ENCODE data around the gene GPRASP1. TPM values are rescaled to one million over a fixed set of nuclear protein-coding genes. Genes with fewer than 3 reads are reported as not detected.
"Not testable (repeated sequence)": the region's sequence is repeated elsewhere in the genome, so short reads cannot be mapped to it uniquely, and the experiment has no call there.

The GPRASP1 gene
- total RNA-seq, 1 donor = 2.9 TPM

DNA sequence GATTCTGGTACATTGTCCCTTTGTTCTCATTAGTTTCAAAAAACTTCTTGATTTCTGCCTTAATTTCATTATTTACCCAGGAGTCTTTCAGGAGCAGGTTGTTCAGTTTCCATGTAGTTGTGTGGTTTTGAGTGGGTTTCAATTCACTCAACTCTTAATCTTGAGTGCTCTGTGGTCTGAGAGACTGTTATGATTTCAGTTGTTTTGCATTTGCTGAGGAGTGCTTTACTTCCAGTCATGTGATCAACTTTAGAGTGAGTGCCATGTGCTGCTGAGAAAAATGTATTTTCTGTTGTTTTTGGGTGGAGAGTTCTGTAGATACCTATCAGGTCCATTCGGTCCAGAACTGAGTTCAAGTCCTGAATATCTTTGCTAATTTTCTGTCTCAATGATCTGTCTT, 15.8 kb downstream of the GPRASP1 start:
- DNase-seq (ENCODE audit: insufficient read length, low spot score, missing footprints); H3K4me3 ChIP-seq (ENCODE audit: insufficient read depth, low read length); H2AFZ ChIP-seq (ENCODE audit: low read length); H3K27me3 ChIP-seq (ENCODE audit: insufficient read depth, low read length); H3K79me2 ChIP-seq (ENCODE audit: insufficient read depth, low read length); H3K4me1 ChIP-seq (ENCODE audit: insufficient read depth, low read length); H3K27ac ChIP-seq (ENCODE audit: low read depth, low read length); H4K20me1 ChIP-seq (ENCODE audit: insufficient read depth, low read length); H3K9me3 ChIP-seq (ENCODE audit: low read depth, low read length); H3K4me2 ChIP-seq (ENCODE audit: insufficient read depth, low read length); H3K36me3 ChIP-seq (ENCODE audit: insufficient read depth, low read length): not testable (repeated sequence)

DNA sequence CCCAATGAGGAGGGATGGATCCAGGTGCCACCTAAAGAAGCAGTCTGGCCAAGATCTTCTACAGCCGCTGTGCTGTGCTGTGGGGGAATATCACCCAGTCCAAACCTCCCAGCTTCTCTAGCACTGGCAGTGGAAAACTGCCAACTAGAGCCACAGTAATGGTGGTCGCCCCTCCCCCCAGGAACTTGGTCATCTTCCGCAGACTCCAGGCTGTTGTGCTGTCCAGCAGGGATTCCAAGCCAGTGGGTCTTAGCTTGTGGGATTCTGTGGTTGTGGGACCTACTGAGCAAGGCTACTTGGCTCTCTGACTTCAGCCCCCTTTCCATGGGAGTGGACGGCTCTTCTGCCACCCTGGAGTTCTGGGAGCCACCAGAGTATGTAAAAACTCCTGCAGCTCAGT, 18.2 kb downstream of the GPRASP1 start:
- no peaks in the 10 kb centered on the region for H3K36me3 ChIP-seq (ENCODE audit: insufficient read depth, low read length)
- H2AFZ ChIP-seq (ENCODE audit: low read length) = no peak overlapping the region
- no peaks in the 10 kb centered on the region for H4K20me1 ChIP-seq (ENCODE audit: insufficient read depth, low read length)
- H3K9me3 ChIP-seq (ENCODE audit: low read depth, low read length) = no peaks in the 10 kb centered on the region
- no peak overlapping the region for H3K27ac ChIP-seq (ENCODE audit: low read depth, low read length)
- H3K79me2 ChIP-seq (ENCODE audit: insufficient read depth, low read length) = no peaks in the 10 kb centered on the region
- no peaks in the 10 kb centered on the region for H3K4me1 ChIP-seq (ENCODE audit: insufficient read depth, low read length)
- H3K27me3 ChIP-seq (ENCODE audit: insufficient read depth, low read length) = no peaks in the 10 kb centered on the region
- DNase-seq (ENCODE audit: insufficient read length, low spot score, missing footprints) = no peak
- no peak overlapping the region for H3K4me2 ChIP-seq (ENCODE audit: insufficient read depth, low read length)
- no peak overlapping the region for H3K4me3 ChIP-seq (ENCODE audit: insufficient read depth, low read length)
- TF ChIP-seq, protein P1, sequence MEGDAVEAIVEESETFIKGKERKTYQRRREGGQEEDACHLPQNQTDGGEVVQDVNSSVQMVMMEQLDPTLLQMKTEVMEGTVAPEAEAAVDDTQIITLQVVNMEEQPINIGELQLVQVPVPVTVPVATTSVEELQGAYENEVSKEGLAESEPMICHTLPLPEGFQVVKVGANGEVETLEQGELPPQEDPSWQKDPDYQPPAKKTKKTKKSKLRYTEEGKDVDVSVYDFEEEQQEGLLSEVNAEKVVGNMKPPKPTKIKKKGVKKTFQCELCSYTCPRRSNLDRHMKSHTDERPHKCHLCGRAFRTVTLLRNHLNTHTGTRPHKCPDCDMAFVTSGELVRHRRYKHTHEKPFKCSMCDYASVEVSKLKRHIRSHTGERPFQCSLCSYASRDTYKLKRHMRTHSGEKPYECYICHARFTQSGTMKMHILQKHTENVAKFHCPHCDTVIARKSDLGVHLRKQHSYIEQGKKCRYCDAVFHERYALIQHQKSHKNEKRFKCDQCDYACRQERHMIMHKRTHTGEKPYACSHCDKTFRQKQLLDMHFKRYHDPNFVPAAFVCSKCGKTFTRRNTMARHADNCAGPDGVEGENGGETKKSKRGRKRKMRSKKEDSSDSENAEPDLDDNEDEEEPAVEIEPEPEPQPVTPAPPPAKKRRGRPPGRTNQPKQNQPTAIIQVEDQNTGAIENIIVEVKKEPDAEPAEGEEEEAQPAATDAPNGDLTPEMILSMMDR (IDR thresholded peaks at IDR 0.05; ENCODE audit: extremely low read depth, low read depth, low read length) = no peak

DNA sequence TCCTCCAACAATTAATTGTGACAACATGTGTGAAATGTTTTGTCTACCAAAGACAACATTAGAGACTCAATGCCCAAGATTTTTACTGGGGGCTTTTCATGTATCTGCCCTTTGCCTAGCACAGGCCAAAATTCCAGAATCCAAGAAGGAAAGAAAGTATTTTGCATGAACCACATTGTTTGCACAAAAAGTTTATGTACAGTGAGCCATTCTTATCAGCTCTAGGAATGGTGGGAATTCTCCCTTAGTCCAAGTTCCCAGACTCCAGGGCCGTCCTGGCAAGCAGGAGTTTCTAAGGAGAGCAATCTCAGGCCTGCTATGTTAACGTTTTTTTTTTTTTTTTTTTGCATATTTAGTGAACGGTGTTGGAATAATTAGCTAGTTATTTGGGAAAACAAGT, 21.6 kb downstream of the GPRASP1 start:
- Histone ChIP-seq H3K36me3 (ENCODE audit: insufficient read depth, low read length) (no peaks in the 10 kb centered on the region), H4K20me1 (ENCODE audit: insufficient read depth, low read length) (no peaks in the 10 kb centered on the region), H2AFZ (ENCODE audit: low read length) (no peak overlapping the region), H3K4me2 (ENCODE audit: insufficient read depth, low read length) (no peak overlapping the region), H3K79me2 (ENCODE audit: insufficient read depth, low read length) (no peaks in the 10 kb centered on the region), H3K9me3 (ENCODE audit: low read depth, low read length) (no peaks in the 10 kb centered on the region), H3K4me1 (ENCODE audit: insufficient read depth, low read length) (no peaks in the 10 kb centered on the region), H3K27me3 (ENCODE audit: insufficient read depth, low read length) (no peaks in the 10 kb centered on the region), H3K27ac (ENCODE audit: low read depth, low read length) (peak overlapping the region; percentile 32), H3K4me3 (ENCODE audit: insufficient read depth, low read length) (no peak overlapping the region)
- TF ChIP-seq, protein P1 (IDR thresholded peaks at IDR 0.05; ENCODE audit: extremely low read depth, low read depth, low read length) = no peak
- DNase-seq (ENCODE audit: insufficient read length, low spot score, missing footprints) = no peak

DNA sequence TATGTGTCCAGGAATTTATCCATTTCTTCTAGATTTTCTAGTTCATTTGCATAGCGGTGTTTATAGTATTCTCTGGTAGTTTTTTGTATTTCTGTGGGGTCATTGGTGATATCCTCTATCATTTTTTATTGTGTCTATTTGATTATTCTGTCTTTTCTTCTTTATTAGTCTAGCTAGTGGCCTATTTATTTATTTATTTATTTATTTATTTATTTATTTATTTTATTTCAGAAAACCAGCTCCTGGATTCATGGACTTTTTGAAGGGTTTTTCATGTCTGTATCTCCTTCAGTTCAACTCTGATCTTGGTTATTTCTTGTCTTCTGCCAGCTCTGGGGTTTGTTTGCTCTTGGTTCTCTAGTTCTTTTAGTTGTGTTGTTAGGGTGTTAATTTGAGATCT, 26.2 kb downstream of the GPRASP1 start:
- not testable (repeated sequence) for H3K27me3 ChIP-seq (ENCODE audit: insufficient read depth, low read length); H3K79me2 ChIP-seq (ENCODE audit: insufficient read depth, low read length); H3K27ac ChIP-seq (ENCODE audit: low read depth, low read length); DNase-seq (ENCODE audit: insufficient read length, low spot score, missing footprints); H3K9me3 ChIP-seq (ENCODE audit: low read depth, low read length); H4K20me1 ChIP-seq (ENCODE audit: insufficient read depth, low read length); H2AFZ ChIP-seq (ENCODE audit: low read length); H3K4me2 ChIP-seq (ENCODE audit: insufficient read depth, low read length); H3K4me3 ChIP-seq (ENCODE audit: insufficient read depth, low read length); H3K4me1 ChIP-seq (ENCODE audit: insufficient read depth, low read length); H3K36me3 ChIP-seq (ENCODE audit: insufficient read depth, low read length)

DNA sequence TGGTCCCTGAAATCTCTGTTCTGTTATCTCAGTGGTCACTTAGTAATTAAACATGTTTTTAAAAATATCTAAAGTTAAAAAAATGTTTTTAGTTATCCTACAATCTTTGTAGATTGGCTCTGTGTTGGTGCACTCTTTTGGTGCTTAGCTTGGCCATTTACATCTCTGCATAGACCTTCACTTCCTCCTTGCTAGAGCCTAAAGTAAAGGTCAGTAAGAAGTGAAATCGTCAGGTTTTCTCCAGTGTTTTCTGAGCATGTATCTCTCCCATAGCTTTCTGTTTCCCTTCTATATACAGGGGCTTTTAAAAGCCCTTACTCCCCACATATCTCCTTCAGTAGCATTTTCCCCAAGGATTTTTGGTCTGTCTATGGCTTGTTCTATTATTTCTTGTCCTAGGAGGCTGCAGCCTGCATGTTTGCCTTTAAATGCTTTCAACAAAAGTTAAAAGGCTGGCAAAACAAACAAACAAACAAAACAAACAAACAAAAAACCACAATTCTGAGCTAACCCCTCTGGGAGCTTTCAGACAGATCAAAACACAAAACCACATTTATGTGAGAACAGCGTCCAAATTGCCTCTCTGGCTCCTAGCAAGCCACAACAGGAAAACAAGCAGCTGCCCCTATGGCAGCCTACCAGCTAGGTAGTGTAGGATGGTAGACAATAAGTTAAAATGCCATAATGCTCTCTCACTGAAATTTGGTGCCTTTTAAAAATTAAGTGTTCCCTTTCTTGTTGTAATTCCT, 33.7 kb downstream of the GPRASP1 start:
- H3K79me2 ChIP-seq (ENCODE audit: insufficient read depth, low read length) = no peaks in the 10 kb centered on the region
- TF ChIP-seq, protein P1 (IDR thresholded peaks at IDR 0.05; ENCODE audit: extremely low read depth, low read depth, low read length) = no peak

More for the DNA sequence above, 33.7 kb downstream of the GPRASP1 start:
- Histone ChIP-seq H2AFZ (ENCODE audit: low read length) (no peak overlapping the region), H3K4me2 (ENCODE audit: insufficient read depth, low read length) (no peak overlapping the region), H3K9me3 (ENCODE audit: low read depth, low read length) (no peaks in the 10 kb centered on the region), H3K27ac (ENCODE audit: low read depth, low read length) (no peak overlapping the region), H3K4me1 (ENCODE audit: insufficient read depth, low read length) (no peaks in the 10 kb centered on the region), H3K27me3 (ENCODE audit: insufficient read depth, low read length) (no peaks in the 10 kb centered on the region), H3K4me3 (ENCODE audit: insufficient read depth, low read length) (no peak overlapping the region), H4K20me1 (ENCODE audit: insufficient read depth, low read length) (no peaks in the 10 kb centered on the region), H3K36me3 (ENCODE audit: insufficient read depth, low read length) (no peaks in the 10 kb centered on the region)
- no peak for DNase-seq (ENCODE audit: insufficient read length, low spot score, missing footprints)

Data from osteoblast (primary cell).